Heart left ventricle (tissue), 16 donors: ENCODE data around the gene ITGBL1. TPM values are rescaled to one million over a fixed set of nuclear protein-coding genes. Genes with fewer than 3 reads are reported as not detected.

Experiments used
- ATAC-seq, 4 donors: fragments of 200-7000 bp; cut with Tn5 transposase; one replicate each; pipeline ENCODE4 v1.9.1; 2020 to 2022; ENCODE audit warnings: moderate library complexity in 4 of 4, mild to moderate bottlenecking in 3 of 4, moderate number of reproducible peaks in 1 of 4
- DNase-seq, 5 donors: peaks; one replicate each; pipeline ENCODE4 v3.0.0-alpha.2; 2020
- H3K27ac ChIP-seq, 12 donors: fragments of 200-600 bp; sonication (generic) in 4 of 12; one replicate each; pipeline versions ENCODE4 v1.5.0 to v1.8.0; 2016 to 2022; ENCODE audit warnings: mild to moderate bottlenecking in 2 of 12
- H3K27me3 ChIP-seq, 9 donors: fragments of 200-600 bp; sonication (generic) in 2 of 9; one replicate each; pipeline versions ENCODE4 v1.5.1 to v1.8.0; 2016 to 2022; ENCODE audit warnings: mild to moderate bottlenecking in 3 of 9
- H3K36me3 ChIP-seq, 9 donors: fragments of 200-600 bp; sonication (generic) in 2 of 9; one replicate each; pipeline versions ENCODE4 v1.5.0 to v1.8.0; 2018 to 2022; ENCODE audit warnings: mild to moderate bottlenecking in 2 of 9
- H3K4me1 ChIP-seq, 12 donors: fragments of 200-600 bp; sonication (generic) in 4 of 12; one replicate each; pipeline versions ENCODE4 v1.5.0 to v1.8.0; 2016 to 2022; ENCODE audit warnings: mild to moderate bottlenecking in 3 of 12
- H3K4me3 ChIP-seq, 12 donors: fragments of 200-600 bp; sonication (generic) in 4 of 12; one replicate each; pipeline versions ENCODE4 v1.5.0 to v1.8.0; 2017 to 2022; ENCODE audit warnings: mild to moderate bottlenecking in 9 of 12, moderate library complexity in 4 of 12
- H3K9me3 ChIP-seq, 12 donors: fragments of 200-600 bp; sonication (generic) in 4 of 12; one replicate each; pipeline versions ENCODE4 v1.5.0 to v1.8.0; 2016 to 2022; ENCODE audit warnings: mild to moderate bottlenecking in 1 of 12
- CTCF ChIP-seq, 12 donors: fragments of 200-600 bp; sonication (generic) in 4 of 12; IDR thresholded peaks; one replicate each; pipeline versions ENCODE4 v1.5.0 to v1.8.0; 2018 to 2022; ENCODE audit warnings: antibody characterized with exemption in 12 of 12, mild to moderate bottlenecking in 5 of 12
- POLR2A ChIP-seq, 2 donors: fragments of 450-650 bp; IDR thresholded peaks; one replicate each; pipeline ENCODE4 v1.6.1; 2017; ENCODE audit warnings: antibody characterized with exemption in 2 of 2, mild to moderate bottlenecking in 2 of 2, moderate library complexity in 2 of 2
- WGBS, 4 donors: extraction: QIAGEN DNeasy Blood & Tissue Kit in 2 of 4; methylation state at CpG; one replicate each; pipeline versions ENCODE4 v1.1.5 to v1.1.7; 2013 to 2018; 5-methylcytosine and 5-hydroxymethylcytosine counted together
- intact Hi-C, 10 donors: fragments of 100-400 bp; cut with DNase I; formaldehyde crosslinking; loops; one replicate each; pipeline versions ENCODE4 v1.11.1 to v1.14.2; 2022
- polyA plus RNA-seq, 2 donors: library from polyadenylated mRNA; stranded (reverse); fragments of 200-250 nt; gene quantifications; one replicate each; pipeline ENCODE4 v1.2.3, GENCODE V29; 2013
- total RNA-seq, 9 donors: library from RNA; depleted of rRNA in 2 of 9; stranded (reverse); fragments of >200 nt in 2 of 9; fragmentation: NEBNext Ultra II Directional in 3 of 9; extraction: Animal tissue kit (Norgen Biotek cat#: 25700) in 3 of 9; gene quantifications; one replicate each; pipeline versions ENCODE4 v1.1.0 to v1.2.4, GENCODE V29; 2016 to 2023
- donor health status: ischemic (EF 13 %, LVEDD 7.1; RV severe dilation, severe dysfunction).
- donor health status: healthy with polysubstance abuse.
- donor health status: DM: no; HTN: yes; CAD: no.
- donor health status: DM: no; HTN: no; CAD: no.
- donor health status: ischemic (EF 25% LVEDD 6.9; RV normal size, moderate dysfunction).
- donor health status: ischemic (EF 25% LVEDD 5.7; RV mildly dilated, moderate dysfunction).
- donor health status: healthy.
- donor health status: DM: yes; HTN: yes; CAD: no.
- donor health status: ischemic (EF 35%, LVEDD 5.7; RV mildly dilated, moderate dysfunction).
- donor health status: nonischemic (EF 11% LVEDD 7.7; RV severe dilation, severe dysfunction).
- donor health status: DM: yes; HTN: yes; CAD: no.
- donor health status: PGD.
- donor health status: ischemic (EF 29% LVEDD 5.4; RV normal size, mild dysfunction).
- donor health status: nonischemic (EF 23%, LVEDD 6.1; RV moderate dilation, normal function).

The ITGBL1 gene
- total and polyA plus RNA-seq, 11 donors, result 0.15 to 5.9 (median 2.5) TPM

DNA sequence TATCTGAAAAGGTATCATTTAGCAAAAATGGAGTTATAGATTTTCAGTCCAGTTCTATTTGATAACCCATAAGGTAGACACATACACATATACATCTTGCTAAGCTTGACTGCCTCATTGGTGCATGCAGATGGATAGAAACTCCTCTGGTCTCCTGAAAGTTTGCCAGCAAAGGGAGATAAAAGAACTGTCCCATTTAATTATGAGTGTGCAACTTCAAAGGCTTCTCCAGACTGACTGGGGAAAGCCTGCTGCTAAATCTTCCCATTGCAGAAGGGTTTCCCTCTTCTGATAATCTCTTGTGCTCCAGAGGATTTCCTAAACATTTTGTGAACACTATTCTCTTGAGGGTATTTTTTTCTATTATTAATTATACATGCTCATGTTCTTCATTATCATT is 131.9 kb downstream of the ITGBL1 start:
- Histone ChIP-seq H3K4me1 (no peaks in the 10 kb centered on the region), H3K4me3 (no peak overlapping the region), H3K9me3 (no peaks in the 10 kb centered on the region), H3K27me3 (no peaks in the 10 kb centered on the region), H3K36me3 (no peaks in the 10 kb centered on the region), H3K27ac (no peak overlapping the region)
- intact Hi-C loops, result no loop called here
- no peak for DNase-seq
- no peak for ATAC-seq
- TF ChIP-seq CTCF (IDR thresholded peaks at IDR 0.05), result no peak
- no peak for TF ChIP-seq POLR2A (IDR thresholded peaks at IDR 0.05)

DNA sequence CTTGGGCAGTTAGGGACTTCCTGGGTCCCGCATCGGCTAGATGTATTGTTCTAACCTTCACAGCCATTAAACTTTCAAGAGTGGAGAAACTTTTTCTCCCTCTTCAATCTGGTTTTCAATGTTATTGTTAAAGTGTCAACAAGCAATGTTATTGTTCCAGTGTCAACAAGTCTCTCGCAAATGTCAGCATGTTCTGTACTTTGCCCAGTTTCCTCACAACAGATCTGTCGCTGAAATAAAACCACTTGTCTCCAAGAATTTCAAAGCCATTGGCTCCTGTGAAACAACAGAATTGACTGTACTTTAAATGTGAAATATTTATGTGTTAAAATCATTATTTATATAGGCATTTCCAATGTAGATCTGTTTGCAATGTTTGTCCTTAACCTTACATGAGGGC is 138.0 kb downstream of the ITGBL1 start:
- no peak overlapping the region for H3K27ac ChIP-seq
- ATAC-seq, result no peak
- WGBS, 4 donors, result 74 to 91% (median 82%) methylated on average over 4 of the region's 4 CpGs
- H3K9me3 ChIP-seq, result peaks cover 0 to 12% (median 0%) of the 10 kb centered on the region in 12 donors
- intact Hi-C loops, result no loop called here
- H3K36me3 ChIP-seq, result no peaks in the 10 kb centered on the region
- no peak overlapping the region for H3K4me3 ChIP-seq
- no peaks in the 10 kb centered on the region for H3K27me3 ChIP-seq
- no peaks in the 10 kb centered on the region for H3K4me1 ChIP-seq
- TF ChIP-seq CTCF (IDR thresholded peaks at IDR 0.05), result no peak
- TF ChIP-seq POLR2A (IDR thresholded peaks at IDR 0.05), result no peak
- no peak for DNase-seq

GRCh38 chr13:101594936-101595335 is 142.5 kb downstream of the ITGBL1 start:
- no peaks in the 10 kb centered on the region for H3K4me1 ChIP-seq
- H3K9me3 ChIP-seq, result peaks cover 0 to 12% (median 0%) of the 10 kb centered on the region in 12 donors
- H3K36me3 ChIP-seq, result no peaks in the 10 kb centered on the region
- WGBS, 4 donors, result 75 to 88% (median 80%) methylated on average over 5 of the region's 5 CpGs
- no peaks in the 10 kb centered on the region for H3K27me3 ChIP-seq
- TF ChIP-seq CTCF (IDR thresholded peaks at IDR 0.05), result no peak
- ATAC-seq, result no peak
- intact Hi-C loops, result no loop called here
- DNase-seq, result no peak
- H3K27ac ChIP-seq, result no peak overlapping the region
- H3K4me3 ChIP-seq, result no peak overlapping the region

DNA sequence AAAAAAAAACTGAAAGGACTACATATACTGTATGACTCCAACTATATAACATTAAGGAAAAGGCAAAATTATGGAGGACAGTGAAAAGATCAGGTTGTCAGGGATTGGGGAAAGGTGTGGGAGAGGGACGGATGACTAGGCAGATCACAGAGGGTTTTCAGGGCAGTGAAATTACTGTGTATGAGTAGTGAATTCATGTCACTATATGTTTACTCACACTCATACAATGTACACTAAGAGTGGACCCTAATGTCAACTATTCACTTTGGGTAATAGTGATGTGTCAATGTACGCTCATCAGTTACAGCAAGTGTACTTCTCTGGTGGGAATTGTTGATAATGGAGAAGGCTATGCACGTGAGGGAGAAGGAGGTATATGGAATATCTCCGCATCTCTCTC is 144.3 kb downstream of the ITGBL1 start:
- no peak for DNase-seq

More for the DNA sequence above, 144.3 kb downstream of the ITGBL1 start:
- Histone ChIP-seq H3K36me3 (no peaks in the 10 kb centered on the region), H3K27ac (no peak overlapping the region), H3K27me3 (no peaks in the 10 kb centered on the region), H3K9me3 (peaks cover 0 to 12% (median 0%) of the 10 kb centered on the region in 12 donors), H3K4me1 (no peaks in the 10 kb centered on the region), H3K4me3 (no peak overlapping the region)
- 82 to 91% (median 85%) methylated on average over 4 of the region's 4 CpGs for WGBS, 4 donors
- intact Hi-C loops, result no loop called here
- no peak for TF ChIP-seq CTCF (IDR thresholded peaks at IDR 0.05)
- no peak for TF ChIP-seq POLR2A (IDR thresholded peaks at IDR 0.05)
- ATAC-seq, result no peak
